ENCODE measurements around the gene TULP1. TPM values are rescaled to one million over a fixed set of nuclear protein-coding genes. Genes with fewer than 3 reads are reported as not detected.

The TULP1 gene
- total and polyA plus RNA-seq, 4 donors = not detected

GRCh38 chr6:35557239-35557638 lies 44.5 kb upstream of the TULP1 start (continued):
- TF ChIP-seq CTCF (IDR thresholded peaks at IDR 0.05; ENCODE audit: low read depth, low read length, missing input control) (no peak), RXRA (IDR thresholded peaks at IDR 0.05) (no peak)

GRCh38 chr6:35554811-35555210 lies 42.1 kb upstream of the TULP1 start:
- no peak overlapping the region for H3K27ac ChIP-seq (ENCODE audit: low read depth in 1 of 2, low read length in 2 of 2)
- no peak for TF ChIP-seq SP1 (IDR thresholded peaks at IDR 0.05)
- TF ChIP-seq FOXA2 (IDR thresholded peaks at IDR 0.05) = no peak
- no peak for DNase-seq (ENCODE audit: low spot score)
- H3K9me3 ChIP-seq (ENCODE audit: control insufficient read depth in 4 of 4, low read length in 3 of 4) = no peaks in the 10 kb centered on the region
- H3K9ac ChIP-seq (ENCODE audit: low read depth in 1 of 2, low read length in 2 of 2) = no peak overlapping the region
- no peaks in the 10 kb centered on the region for H3K36me3 ChIP-seq (ENCODE audit: control insufficient read depth in 4 of 4, insufficient read depth in 3 of 4, low read depth in 1 of 4, low read length in 3 of 4)
- no peak overlapping the region for H3K4me3 ChIP-seq (ENCODE audit: low read depth in 1 of 3, low read length in 3 of 3)
- 92% methylated on average over 4 of the region's 4 CpGs for WGBS
- no peaks in the 10 kb centered on the region for H3K4me1 ChIP-seq (ENCODE audit: control insufficient read depth in 4 of 4, insufficient read depth in 4 of 4, low read length in 3 of 4)
- H3K27me3 ChIP-seq (ENCODE audit: control insufficient read depth in 4 of 4, insufficient read depth in 4 of 4, low read length in 3 of 4) = no peaks in the 10 kb centered on the region

- DNase-seq (ENCODE audit: low spot score) = no peak
- TF ChIP-seq HNF4G (IDR thresholded peaks at IDR 0.05) (no peak), FOXA1 (IDR thresholded peaks at IDR 0.05) (no peak), TAF1 (conservative IDR thresholded peaks at IDR 0.05) (no peak), REST (IDR thresholded peaks at IDR 0.05) (no peak), CTCF (IDR thresholded peaks at IDR 0.05; ENCODE audit: low read depth, low read length, missing input control) (no peak)
- Histone ChIP-seq H3K9ac (ENCODE audit: low read depth in 1 of 2, low read length in 2 of 2) (no peak overlapping the region), H3K36me3 (ENCODE audit: control insufficient read depth in 4 of 4, insufficient read depth in 3 of 4, low read depth in 1 of 4, low read length in 3 of 4) (no peaks in the 10 kb centered on the region), H3K27ac (ENCODE audit: low read depth in 1 of 2, low read length in 2 of 2) (no peak overlapping the region), H3K4me3 (ENCODE audit: low read depth in 1 of 3, low read length in 3 of 3) (no peak overlapping the region), H3K27me3 (ENCODE audit: control insufficient read depth in 4 of 4, insufficient read depth in 4 of 4, low read length in 3 of 4) (no peaks in the 10 kb centered on the region), H3K4me1 (ENCODE audit: control insufficient read depth in 4 of 4, insufficient read depth in 4 of 4, low read length in 3 of 4) (no peaks in the 10 kb centered on the region), H3K9me3 (ENCODE audit: control insufficient read depth in 4 of 4, low read length in 3 of 4) (no peaks in the 10 kb centered on the region)
- WGBS = 82% methylated on average over 6 of the region's 6 CpGs
Measured at GRCh38 chr6:35553315-35553714, 40.6 kb upstream of the TULP1 start.
